Activated CD4-positive, alpha-beta T cell treated with anti-CD3 and anti-CD28 coated beads for 24 hours (primary cell): ENCODE measurements around the gene PRMT7.

Source experiments
- DNase-seq, 2 donors: peaks; one replicate each; pipeline ENCODE4 v3.0.0-alpha.2; 2020; ENCODE audit warnings: low read depth in 2 of 2

PRMT7 gene

DNA sequence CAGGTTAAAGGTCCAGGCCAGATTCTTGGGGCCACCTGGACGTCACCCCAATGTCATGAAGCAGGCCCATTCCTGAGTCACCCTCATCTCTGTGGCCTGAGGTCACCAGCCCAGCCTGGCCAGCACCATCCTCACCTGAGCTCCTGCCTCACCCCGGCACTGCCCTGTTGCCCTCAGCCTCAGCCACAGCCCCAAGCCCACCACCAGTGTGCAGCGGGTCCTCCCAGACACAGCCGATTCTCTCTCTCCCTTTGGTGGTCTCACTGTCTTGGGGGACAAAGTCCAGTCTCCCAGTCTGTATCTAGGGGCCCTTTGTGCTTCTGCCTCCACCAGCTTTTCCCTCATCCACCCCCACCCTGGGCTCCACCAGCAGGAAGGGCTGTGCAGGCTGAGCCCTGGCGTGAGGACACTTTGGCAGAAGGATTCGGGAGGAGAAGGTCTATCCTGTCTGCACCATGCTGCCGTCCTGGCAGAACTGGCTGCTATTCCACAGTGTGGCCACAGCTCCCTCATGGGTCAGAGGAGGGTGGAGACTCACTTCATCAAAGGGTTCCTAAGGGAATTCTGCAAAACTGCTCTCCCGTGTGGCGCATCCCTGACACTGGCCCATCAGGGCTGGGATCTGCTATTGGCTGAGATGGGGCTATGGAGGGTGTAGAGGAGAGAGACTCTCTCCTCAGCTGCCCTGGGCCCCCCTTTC lies 64.3 kb downstream of the PRMT7 start:
- no peak for DNase-seq

DNA sequence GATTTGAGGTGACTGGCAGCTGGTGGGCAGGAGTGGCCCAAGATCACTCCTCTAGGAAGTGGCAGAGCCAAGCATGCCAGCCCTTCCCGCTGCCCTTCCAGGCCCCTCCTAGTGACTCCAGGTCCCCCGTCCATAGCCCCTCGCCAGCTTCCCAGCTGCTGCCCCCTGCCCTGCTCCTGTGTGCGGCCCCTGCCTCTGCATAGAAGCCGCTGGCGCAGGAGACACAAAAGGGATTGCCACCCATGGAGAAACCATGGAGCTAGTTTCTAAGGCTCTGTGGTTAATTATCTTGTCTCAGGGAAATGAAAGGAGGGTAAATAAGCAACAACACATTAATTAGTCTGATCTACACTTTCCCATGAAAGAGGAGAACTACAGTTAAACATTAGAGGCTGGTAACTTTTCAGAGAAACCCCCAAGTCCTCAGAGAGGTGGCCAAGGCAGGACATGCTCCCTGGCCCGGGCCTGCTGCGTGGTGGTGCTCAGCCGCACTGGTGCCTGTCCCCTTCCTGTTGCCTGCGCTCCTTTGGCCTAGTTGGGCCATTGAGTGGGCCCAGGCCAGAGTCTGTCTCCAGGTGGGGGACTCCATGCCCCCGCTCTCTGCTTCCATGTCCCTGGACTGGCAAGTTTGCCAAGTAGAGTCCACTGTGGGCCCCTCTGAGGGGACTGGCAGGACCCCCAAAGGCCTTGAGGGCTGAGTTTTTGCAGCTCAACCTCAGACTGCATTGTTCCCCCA lies 65.2 kb downstream of the PRMT7 start:
- no peak for DNase-seq

- no peak for DNase-seq
Observed at GRCh38 chr16:68376590-68376989, 65.8 kb downstream of the PRMT7 start.

GRCh38 chr16:68377221-68377620 lies 66.4 kb downstream of the PRMT7 start:
- no peak for DNase-seq

- DNase-seq = no peak
Observed at GRCh38 chr16:68377667-68378393, 67.0 kb downstream of the PRMT7 start.

DNA sequence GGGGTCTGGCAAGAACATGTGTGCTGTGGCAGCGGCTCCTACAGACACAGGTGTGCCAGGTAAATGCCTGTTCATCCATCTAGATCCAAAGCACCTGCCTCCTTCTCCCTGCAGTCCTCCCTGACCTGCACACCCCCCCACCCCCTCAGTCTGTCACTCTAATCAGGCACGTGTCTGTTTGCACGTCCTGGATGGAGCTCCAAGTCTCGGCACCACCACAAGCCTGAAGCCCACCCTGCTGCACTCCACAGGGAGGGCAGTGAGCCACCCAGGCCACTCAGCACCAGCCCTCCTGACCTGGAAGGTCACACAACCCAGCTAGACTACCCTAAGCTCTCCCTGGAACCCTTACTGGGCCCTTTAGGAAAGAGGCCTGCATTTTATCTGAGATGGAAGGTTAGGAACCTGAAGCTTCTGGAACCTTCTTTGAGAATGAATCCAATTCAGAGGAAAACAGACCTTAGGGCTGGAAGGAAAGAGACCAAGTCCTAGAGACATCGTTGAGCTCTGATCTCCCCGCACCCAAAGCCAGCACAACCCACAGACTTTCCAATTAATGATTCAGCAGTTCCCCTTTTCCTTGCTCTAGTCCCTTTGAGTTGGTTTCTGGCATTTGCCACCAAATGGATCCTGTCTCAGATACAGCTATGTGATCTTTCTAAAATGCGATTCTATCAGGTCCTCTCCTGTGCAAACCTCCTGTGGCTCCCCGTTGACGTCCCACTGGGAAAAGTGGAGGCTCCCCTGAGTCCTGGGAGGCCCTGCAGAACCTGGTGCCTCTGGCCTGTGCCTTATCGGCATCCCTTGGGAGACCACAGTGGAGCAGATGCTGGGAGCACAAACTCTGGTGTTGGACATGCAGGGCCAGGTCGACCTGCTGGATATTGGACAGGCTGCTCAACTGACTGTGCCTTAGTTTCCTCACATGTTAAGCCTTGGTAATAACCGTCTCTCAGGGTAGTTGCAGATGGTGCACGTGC lies 67.9 kb downstream of the PRMT7 start:
- no peak for DNase-seq

GRCh38 chr16:68379472-68380347 lies 68.9 kb downstream of the PRMT7 start:
- no peak for DNase-seq

GRCh38 chr16:68380348-68380670 lies 69.5 kb downstream of the PRMT7 start:
- DNase-seq = no peak

DNA sequence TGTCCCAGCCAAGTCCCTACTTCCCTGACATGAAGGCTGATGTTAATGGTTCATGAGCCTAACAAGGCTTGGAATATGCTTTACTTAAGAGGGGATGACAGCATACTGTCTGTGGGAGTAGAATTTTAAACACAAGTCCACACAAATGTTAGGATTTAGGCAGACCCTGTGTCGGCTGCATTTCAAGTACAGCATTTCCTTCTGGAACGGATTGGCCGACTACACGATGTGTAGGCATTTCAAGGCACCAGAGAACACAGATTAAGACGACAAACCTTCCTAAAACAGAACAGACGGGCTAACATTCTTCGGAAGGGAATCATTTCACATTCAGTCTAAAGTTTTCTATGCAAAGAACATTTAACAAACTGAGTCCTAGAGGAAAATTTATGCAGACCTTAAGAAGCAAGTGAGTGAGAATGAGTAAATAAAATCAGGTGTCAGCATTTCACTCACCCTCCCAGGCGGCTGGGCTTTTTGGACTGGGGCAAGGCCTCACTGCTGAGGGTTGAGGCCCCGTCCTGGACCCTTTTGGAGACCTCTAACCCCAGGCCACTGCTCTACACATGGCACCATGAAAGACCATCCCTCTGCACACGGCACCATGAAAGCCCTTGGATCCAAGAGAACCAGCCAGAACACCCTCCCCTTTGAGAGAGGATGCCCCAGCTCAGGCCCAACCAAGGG lies 70.0 kb downstream of the PRMT7 start:
- DNase-seq = no peak

DNA sequence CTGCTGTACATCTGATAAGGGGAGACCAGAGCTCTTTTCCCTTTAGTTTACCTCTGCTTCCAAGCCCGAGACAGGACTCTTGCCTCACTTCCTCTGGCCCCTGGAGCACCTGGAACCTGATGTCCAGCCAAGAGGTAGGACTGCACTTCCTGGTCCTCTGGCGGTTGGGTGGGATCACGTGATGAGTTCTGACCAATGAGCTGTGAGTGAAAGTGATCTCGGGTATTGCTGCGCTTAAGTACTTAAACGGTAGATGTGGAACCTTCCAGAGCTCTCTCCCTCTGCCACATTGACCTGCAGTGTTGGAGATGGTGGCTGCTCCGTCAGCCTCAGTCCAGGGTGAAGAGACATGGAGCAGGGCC lies 70.5 kb downstream of the PRMT7 start:
- no peak for DNase-seq

- no peak for DNase-seq
Observed at GRCh38 chr16:68382296-68382718, 71.5 kb downstream of the PRMT7 start.

DNA sequence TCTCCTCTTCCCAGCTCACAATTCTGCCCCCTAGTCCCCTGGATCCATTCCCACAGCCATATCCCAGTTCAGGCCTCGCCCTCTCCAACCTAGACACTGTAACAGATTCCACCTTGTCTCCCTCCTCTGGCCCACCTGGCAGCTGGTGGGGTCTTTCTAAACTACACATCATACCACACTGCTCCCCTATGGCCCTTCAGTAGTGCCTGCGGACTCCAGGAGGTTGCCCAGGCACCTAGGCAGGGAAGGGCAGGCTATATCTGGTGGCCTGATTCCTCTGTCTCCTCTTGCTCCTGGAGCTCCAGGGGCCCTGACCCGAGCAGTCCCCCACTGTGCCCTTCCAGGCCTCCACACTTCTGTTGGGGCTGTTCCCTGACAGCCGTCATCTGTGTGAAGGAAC lies 73.0 kb downstream of the PRMT7 start:
- no peak for DNase-seq

GRCh38 chr16:68384288-68385161 lies 73.7 kb downstream of the PRMT7 start:
- no peak for DNase-seq

DNA sequence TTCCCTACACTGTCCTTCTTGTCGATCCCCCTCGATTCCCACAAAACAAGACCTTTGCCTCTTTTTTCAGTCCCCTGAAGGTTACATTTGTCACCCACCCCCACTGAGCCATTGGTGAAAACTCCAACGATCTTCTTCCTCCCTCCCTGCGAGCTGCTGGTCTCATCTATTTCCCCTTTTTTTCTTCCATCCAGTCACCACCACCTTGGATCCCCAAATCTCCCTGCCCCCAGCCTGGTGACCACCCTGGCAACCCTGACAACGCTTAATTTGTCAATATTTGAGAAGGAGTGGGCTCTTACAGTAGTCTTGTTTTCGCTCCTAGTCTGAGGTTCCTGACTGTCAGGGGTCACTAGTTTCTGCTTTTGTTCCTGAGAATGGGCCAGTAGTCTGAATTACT lies 74.6 kb downstream of the PRMT7 start:
- no peak for DNase-seq

DNA sequence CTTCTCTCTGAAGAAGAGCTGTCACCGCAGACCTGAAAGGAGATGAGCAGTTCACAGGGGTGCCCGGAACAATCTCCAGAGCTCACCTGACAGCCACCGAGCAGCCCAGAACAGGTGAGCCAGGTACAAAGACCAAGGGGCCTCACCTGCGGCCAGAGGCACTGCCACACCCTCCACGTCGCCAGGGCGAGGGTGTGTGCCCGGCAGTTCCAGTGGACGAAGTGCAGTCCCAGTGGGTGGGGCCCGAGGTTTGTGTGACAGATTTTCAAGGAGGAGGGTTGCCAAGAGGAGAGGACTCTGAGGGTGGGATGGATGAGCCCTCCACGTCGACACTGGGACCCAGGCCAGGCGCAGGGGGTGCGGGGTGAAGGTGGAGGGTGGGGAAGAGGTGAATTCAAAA lies 75.8 kb downstream of the PRMT7 start:
- DNase-seq = no peak

DNA sequence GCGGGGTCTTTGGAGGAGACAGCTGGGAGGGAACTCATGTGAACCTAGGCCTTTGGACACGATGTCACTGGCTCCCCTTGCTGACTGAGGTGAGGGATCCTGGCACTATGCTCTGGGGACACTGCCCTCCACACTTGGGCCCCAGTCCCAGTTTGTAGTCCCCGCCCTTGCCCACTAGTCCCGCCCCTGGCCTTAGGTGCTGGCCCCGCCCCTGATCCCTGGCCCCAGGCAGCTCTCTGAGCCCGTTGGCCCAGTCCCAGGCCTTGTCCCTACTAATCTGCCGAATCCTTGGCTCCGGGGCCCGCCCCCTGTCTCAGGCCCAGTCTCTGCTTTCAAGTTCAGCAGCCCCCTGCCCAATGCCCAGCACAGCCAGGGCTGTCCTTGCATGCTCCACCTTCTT lies 76.5 kb downstream of the PRMT7 start:
- no peak for DNase-seq

DNA sequence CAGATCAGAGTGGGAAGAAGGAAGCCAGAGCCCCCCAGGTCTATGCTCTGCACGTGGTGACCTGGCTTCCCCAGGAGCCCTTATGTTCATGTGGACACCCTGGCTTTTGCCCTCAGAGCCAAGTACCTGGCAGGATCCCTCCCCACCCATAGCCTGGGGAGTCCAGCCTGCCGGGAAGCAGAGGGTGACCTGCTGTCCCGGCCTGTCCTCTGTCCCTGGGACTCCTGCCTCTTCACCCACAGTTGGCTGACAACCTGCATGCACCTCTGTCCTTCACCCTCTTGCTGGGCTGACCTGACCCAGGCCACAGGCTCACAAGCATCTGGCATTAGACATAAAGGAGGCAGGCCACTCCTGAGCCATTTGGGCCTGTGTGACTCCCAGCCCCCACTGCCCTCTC lies 77.3 kb downstream of the PRMT7 start:
- DNase-seq = no peak

GRCh38 chr16:68389006-68389405 lies 78.2 kb downstream of the PRMT7 start:
- no peak for DNase-seq

DNA sequence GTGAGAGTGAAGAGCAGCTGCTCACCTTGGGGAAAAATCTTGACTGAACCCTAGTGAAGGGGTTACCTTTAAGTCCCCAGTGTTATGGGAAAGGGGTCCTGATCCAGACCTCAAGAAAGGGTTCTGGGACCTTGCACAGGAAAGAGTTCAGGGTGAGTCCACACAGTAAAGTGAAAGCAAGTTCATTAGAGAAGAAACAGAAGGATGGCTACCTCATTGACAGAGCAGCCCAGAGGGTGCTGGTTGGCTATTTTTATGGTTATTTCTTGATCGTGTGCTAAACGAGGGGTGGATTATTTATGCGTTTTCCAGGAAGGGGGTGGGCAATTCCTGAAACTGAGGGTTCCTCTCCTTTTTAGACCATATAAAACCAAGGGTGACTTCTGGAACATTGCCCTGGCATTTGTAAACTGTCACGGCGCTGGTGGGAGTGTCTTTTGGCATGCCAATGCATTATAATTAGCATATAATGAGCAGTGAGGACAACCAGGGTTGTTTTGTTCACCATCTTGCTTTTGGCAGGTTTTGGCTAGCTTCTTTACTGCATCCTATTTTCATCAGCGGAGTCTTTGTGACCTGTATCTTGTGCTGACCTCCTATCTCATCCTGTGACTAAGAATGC lies 79.0 kb downstream of the PRMT7 start:
- no peak for DNase-seq
